HepG2 (cell line): Measurements from ENCODE around the gene VGLL4. TPM values are rescaled to one million over a fixed set of nuclear protein-coding genes. Genes with fewer than 3 reads are reported as not detected.

Experiments used
- HNF4A ChIP-seq: sonication (generic); formaldehyde crosslinking; IDR thresholded peaks from 2 replicates; pipeline ENCODE4 v1.4.0; 2020; ENCODE audit warnings: missing genetic modification reagents
- HNF4G ChIP-seq, 2 experiments: sonication (generic) in 1 of 2; formaldehyde crosslinking in 1 of 2; IDR thresholded peaks; 2 replicates each; pipeline versions ENCODE4 v1.4.0 to v1.6.1; 2011 to 2020; ENCODE audit warnings: borderline replicate concordance in 2 of 2, low read depth in 2 of 2, mild to moderate bottlenecking in 2 of 2, low read length in 1 of 2, missing genetic modification reagents in 1 of 2, moderate library complexity in 1 of 2
- KLF13 ChIP-seq: sonication (generic); formaldehyde crosslinking; IDR thresholded peaks from 2 replicates; pipeline ENCODE4 v1.4.0; 2020; ENCODE audit warnings: mild to moderate bottlenecking, missing genetic modification reagents
- MAZ ChIP-seq, 2 experiments: sonication (generic) in 1 of 2; formaldehyde crosslinking in 1 of 2; IDR thresholded peaks; 2 replicates each; pipeline versions ENCODE4 v1.5.0 to v1.6.1; 2012 to 2020; ENCODE audit warnings: low read depth in 2 of 2, mild to moderate bottlenecking in 2 of 2, borderline replicate concordance in 1 of 2, improper control_type of control experiment in 1 of 2, low read length in 1 of 2, missing genetic modification reagents in 1 of 2, moderate library complexity in 1 of 2
- MYPOP ChIP-seq: sonication (generic); formaldehyde crosslinking; IDR thresholded peaks from 2 replicates; pipeline ENCODE4 v1.8.1; 2023; ENCODE audit warnings: mild to moderate bottlenecking, moderate library complexity, missing genetic modification reagents
- NR0B2 ChIP-seq: sonication (generic); formaldehyde crosslinking; IDR thresholded peaks from 2 replicates; pipeline ENCODE4 v1.4.0; 2020; ENCODE audit warnings: mild to moderate bottlenecking, missing genetic modification reagents
- PRDM15 ChIP-seq: sonication (generic); formaldehyde crosslinking; IDR thresholded peaks from 2 replicates; pipeline ENCODE4 v1.4.0; 2020; ENCODE audit warnings: missing genetic modification reagents
- SP4 ChIP-seq: sonication (generic); formaldehyde crosslinking; IDR thresholded peaks from 2 replicates; pipeline ENCODE4 v1.8.1; 2023; ENCODE audit warnings: mild to moderate bottlenecking, missing genetic modification reagents
- ZBTB2 ChIP-seq: sonication (generic); formaldehyde crosslinking; IDR thresholded peaks from 2 replicates; pipeline ENCODE4 v1.8.0; 2022; ENCODE audit warnings: low read depth, missing genetic modification reagents
- ZNF710 ChIP-seq: sonication (generic); formaldehyde crosslinking; IDR thresholded peaks from 2 replicates; pipeline ENCODE4 v1.5.0; 2020; ENCODE audit warnings: mild to moderate bottlenecking, missing genetic modification reagents, borderline replicate concordance
- ZNF879 ChIP-seq: sonication (generic); formaldehyde crosslinking; IDR thresholded peaks from 2 replicates; pipeline ENCODE4 v1.8.1; 2023; ENCODE audit warnings: missing genetic modification reagents
- polyA plus RNA-seq, 8 experiments: library from polyadenylated mRNA; depleted of rRNA in 3 of 8; stranded (reverse) in 7 of 8; unstranded in 1 of 8; fragments of >200 nt; fragmentation: Illumina TruSeq in 4 of 8; extraction: Trizol in 4 of 8; gene quantifications; 2 replicates each; pipeline versions ENCODE4 v1.2.1 to v1.2.3, GENCODE V29; 2011 to 2016; ENCODE audit warnings: low read depth in 4 of 8, missing spikeins in 1 of 8, mixed read lengths in 1 of 8; ENCODE audit not compliant: insufficient read depth in 1 of 8
- total RNA-seq, 5 experiments: library from RNA; depleted of rRNA; stranded (reverse); fragments of >200 nt; fragmentation: Illumina TruSeq; extraction: Trizol; gene quantifications; 2 replicates each; pipeline ENCODE4 v1.2.3, GENCODE V29; 2016; ENCODE audit warnings: low read depth in 1 of 5

Gene VGLL4
- total and polyA plus RNA-seq, 2 of the 13 experiments (the other 11 are each of a cell fraction or from before 2014, with no cell fraction given) = 23.2 to 39.0 TPM

- TF ChIP-seq ZNF879 (no peak), ZBTB2 (no peak), MAZ (IDR thresholded peaks at IDR 0.05; ENCODE audit: borderline replicate concordance, low read depth, low read length) (no peak), MAZ (CRISPR knock-in tag; IDR thresholded peaks at IDR 0.05; ENCODE audit: low read depth) (0 out of 2 replicates have a peak, but pooled peaks have one; percentile 38), MYPOP (CRISPR knock-in tag) (peak; percentile 67; the same call in 1 of the 2 replicates), HNF4G (IDR thresholded peaks at IDR 0.05; ENCODE audit: borderline replicate concordance, low read depth, low read length) (peak; percentile 37; the same call in 1 of the 2 replicates), HNF4G (CRISPR knock-in tag; IDR thresholded peaks at IDR 0.05; ENCODE audit: borderline replicate concordance, low read depth) (no peak), PRDM15 (CRISPR knock-in tag) (no peak), HNF4A (CRISPR knock-in tag) (peak; percentile 71), SP4 (CRISPR knock-in tag) (0 out of 2 replicates have a peak, but pooled peaks have one; percentile 35), KLF13 (CRISPR knock-in tag) (no peak), ZNF710 (peak; percentile 35; the same call in 1 of the 2 replicates), NR0B2 (CRISPR knock-in tag) (no peak)
These were observed 107.4 kb downstream of the VGLL4 start (continued) for GRCh38 chr3:11536132-11536935.
